Neuronal stem cell (in vitro differentiated cells): ENCODE results near the gene OPN4.

Experiments used
- DNase-seq: peaks from one replicate; pipeline ENCODE4 v3.0.0-alpha.2; 2013; ENCODE audit warnings: low spot score
- H2AFZ ChIP-seq: one replicate; pipeline ENCODE4 v1.6.1; 2013; ENCODE audit warnings: mild to moderate bottlenecking, low read length, inconsistent platforms
- H2AK5ac ChIP-seq: 2 replicates; pipeline ENCODE4 v1.6.1; 2013; ENCODE audit warnings: low read depth, mild to moderate bottlenecking, inconsistent platforms, low read length, moderate library complexity, mixed read lengths
- H2BK120ac ChIP-seq: 2 replicates; pipeline ENCODE4 v1.6.1; 2013; ENCODE audit warnings: low read depth, mild to moderate bottlenecking, inconsistent platforms, low read length, moderate library complexity, mixed read lengths
- H2BK12ac ChIP-seq: one replicate; pipeline ENCODE4 v1.6.1; 2013; ENCODE audit warnings: low read length, inconsistent platforms
- H2BK15ac ChIP-seq: 2 replicates; pipeline ENCODE4 v1.6.1; 2013; ENCODE audit warnings: mild to moderate bottlenecking, low read length, inconsistent platforms, mixed read lengths
- H2BK5ac ChIP-seq: one replicate; pipeline ENCODE4 v1.6.1; 2013; ENCODE audit warnings: inconsistent platforms, mild to moderate bottlenecking, low read length, moderate library complexity
- H3K14ac ChIP-seq: one replicate; pipeline ENCODE4 v1.6.1; 2013; ENCODE audit warnings: low read length, inconsistent platforms
- H3K18ac ChIP-seq: 2 replicates; pipeline ENCODE4 v1.6.1; 2013; ENCODE audit warnings: low read length, inconsistent platforms
- H3K23ac ChIP-seq: 2 replicates; pipeline ENCODE4 v1.6.1; 2013; ENCODE audit warnings: low read depth, mild to moderate bottlenecking, mixed read lengths, low read length, inconsistent platforms; ENCODE audit not compliant: poor library complexity
- H3K27ac ChIP-seq: replicated peaks from 3 replicates; pipeline ENCODE4 v1.5.1; 2013; ENCODE audit warnings: low read length, inconsistent platforms
- H3K27me3 ChIP-seq, 3 experiments: 2 replicates each; pipeline ENCODE4 v1.6.1; 2013; ENCODE audit warnings: low read length in 3 of 3, mild to moderate bottlenecking in 2 of 3, inconsistent platforms in 1 of 3, low read depth in 1 of 3, mixed read lengths in 1 of 3, moderate library complexity in 1 of 3; ENCODE audit not compliant: control insufficient read depth in 3 of 3, insufficient read depth in 3 of 3
- H3K36me3 ChIP-seq, 2 donors: replicated peaks in 1 of 2; 2 replicates each; pipeline ENCODE4 v1.6.1; 2013; ENCODE audit warnings: low read length in 2 of 2; ENCODE audit not compliant: control insufficient read depth in 2 of 2, insufficient read depth in 2 of 2
- H3K4ac ChIP-seq: 2 replicates; pipeline ENCODE4 v1.6.1; 2013; ENCODE audit warnings: inconsistent platforms, mild to moderate bottlenecking, low read length, moderate library complexity
- H3K4me1 ChIP-seq, 2 donors: 1 replicate in 1 of 2; 2 replicates in 1 of 2; pipeline ENCODE4 v1.6.1; 2013; ENCODE audit warnings: low read length in 2 of 2, low read depth in 1 of 2; ENCODE audit not compliant: control insufficient read depth in 2 of 2, insufficient read depth in 1 of 2
- H3K4me2 ChIP-seq: one replicate; pipeline ENCODE4 v1.6.1; 2013; ENCODE audit warnings: mild to moderate bottlenecking, low read length, inconsistent platforms; ENCODE audit not compliant: insufficient read depth, poor library complexity, severe bottlenecking
- H3K4me3 ChIP-seq, 2 donors: 2 replicates each; pipeline ENCODE4 v1.5.1; 2013; ENCODE audit warnings: low read length in 2 of 2, mild to moderate bottlenecking in 2 of 2, inconsistent platforms in 1 of 2, moderate library complexity in 1 of 2
- H3K79me1 ChIP-seq: one replicate; pipeline ENCODE4 v1.6.1; 2013; ENCODE audit warnings: low read depth, mild to moderate bottlenecking, inconsistent platforms, low read length, moderate library complexity
- H3K9ac ChIP-seq: one replicate; pipeline ENCODE4 v1.6.1; 2013; ENCODE audit warnings: mild to moderate bottlenecking, low read depth, low read length, inconsistent platforms; ENCODE audit not compliant: poor library complexity
- H3K9me3 ChIP-seq, 2 donors: replicated peaks in 1 of 2; 2 replicates each; pipeline versions ENCODE3 to v1.6.1; 2013; ENCODE audit warnings: low read length in 2 of 2, mild to moderate bottlenecking in 2 of 2, inconsistent platforms in 1 of 2, low read depth in 1 of 2, mixed read lengths in 1 of 2, moderate library complexity in 1 of 2; ENCODE audit not compliant: control insufficient read depth in 2 of 2, insufficient read depth in 1 of 2
- H4K8ac ChIP-seq: one replicate; pipeline ENCODE4 v1.6.1; 2013; ENCODE audit warnings: low read depth, mild to moderate bottlenecking, inconsistent platforms, low read length, moderate library complexity
- H4K91ac ChIP-seq: one replicate; pipeline ENCODE4 v1.6.1; 2013; ENCODE audit warnings: low read length, low read depth, mild to moderate bottlenecking, inconsistent platforms; ENCODE audit not compliant: poor library complexity
- WGBS, 2 donors: extraction: QIAGEN DNeasy Blood & Tissue Kit; methylation state at CpG; one replicate each; pipeline ENCODE4 v1.1.7; 2013; ENCODE audit warnings: missing lambda C conversion rate in 2 of 2, mixed read lengths in 1 of 2; ENCODE audit not compliant: insufficient read length in 2 of 2, insufficient replicate concordance in 1 of 2; ENCODE audit errors: extremely low coverage in 2 of 2; 5-methylcytosine and 5-hydroxymethylcytosine counted together

OPN4 gene

GRCh38 chr10:86673827-86674581 is 19.7 kb downstream of the OPN4 start:
- Histone ChIP-seq H3K4me2 (no peak overlapping the region), H3K27ac (no peak overlapping the region), H2BK5ac (no peak overlapping the region), H3K9ac (no peak overlapping the region), H3K4me3 (no peak overlapping the region), H3K23ac (no peak overlapping the region), H4K91ac (no peak overlapping the region), H2BK120ac (peak overlapping the region; percentile 17), H2AFZ (no peak overlapping the region), H3K9me3 (no peaks in the 10 kb centered on the region), H3K36me3 (no peaks in the 10 kb centered on the region), H3K4ac (no peak overlapping the region), H2BK12ac (no peak overlapping the region), H4K8ac (no peak overlapping the region), H3K14ac (no peak overlapping the region), H3K18ac (peak overlapping the region; percentile 46), H3K4me1 (peaks cover 16 to 19% of the 10 kb centered on the region in 2 donors), H2BK15ac (peak overlapping the region; percentile 20), H3K27me3 (peaks cover 0 to 75% (median 0%) of the 10 kb centered on the region in 3 experiments), H3K79me1 (no peaks in the 10 kb centered on the region), H2AK5ac (peak overlapping the region; percentile 81)
- no CpG with 5 or more reads among the region's 11 CpGs for WGBS, 2 donors
- no peak for DNase-seq

- Histone ChIP-seq H4K91ac (no peak overlapping the region), H3K9ac (no peak overlapping the region), H3K14ac (no peak overlapping the region), H2AFZ (no peak overlapping the region), H3K27me3 (peaks cover 0 to 73% (median 0%) of the 10 kb centered on the region in 3 experiments), H2BK15ac (peak overlapping the region; percentile 63), H3K23ac (no peak overlapping the region), H3K9me3 (no peaks in the 10 kb centered on the region), H3K4me1 (peaks cover 16 to 19% of the 10 kb centered on the region in 2 donors), H3K79me1 (peaks cover under 1% of the 10 kb centered on the region), H3K18ac (peak overlapping the region; percentile 78), H2BK120ac (no peak overlapping the region), H2BK5ac (no peak overlapping the region), H4K8ac (no peak overlapping the region), H3K27ac (no peak overlapping the region), H3K4me2 (no peak overlapping the region), H2BK12ac (no peak overlapping the region), H3K36me3 (no peaks in the 10 kb centered on the region), H3K4me3 (no peak overlapping the region), H2AK5ac (peak overlapping the region; percentile 30), H3K4ac (no peak overlapping the region)
- DNase-seq: no peak
- no CpG with 5 or more reads among the region's 3 CpGs for WGBS, 2 donors
Measured at GRCh38 chr10:86674912-86675311, 20.6 kb downstream of the OPN4 start.

- H2BK12ac ChIP-seq: no peak overlapping the region
- no peak for DNase-seq
- no peak overlapping the region for H4K8ac ChIP-seq
- no peaks in the 10 kb centered on the region for H3K36me3 ChIP-seq
- no peak overlapping the region for H2BK5ac ChIP-seq
- peaks cover 2% of the 10 kb centered on the region for H3K79me1 ChIP-seq
- H3K27ac ChIP-seq: no peak overlapping the region
- H3K18ac ChIP-seq: no peak overlapping the region
- no peak overlapping the region for H2AFZ ChIP-seq
- no peak overlapping the region for H3K14ac ChIP-seq
- no peak overlapping the region for H3K9ac ChIP-seq
- no peak overlapping the region for H4K91ac ChIP-seq
- H2BK120ac ChIP-seq: no peak overlapping the region
- H3K4me2 ChIP-seq: no peak overlapping the region
- peaks cover 0 to 70% (median 0%) of the 10 kb centered on the region in 3 experiments for H3K27me3 ChIP-seq
- no peak overlapping the region for H3K23ac ChIP-seq
- H3K4me1 ChIP-seq: peaks cover 13 to 17% of the 10 kb centered on the region in 2 donors
- H3K9me3 ChIP-seq: no peaks in the 10 kb centered on the region
- H3K4ac ChIP-seq: no peak overlapping the region
- no peak overlapping the region for H3K4me3 ChIP-seq
- H2BK15ac ChIP-seq: no peak overlapping the region
- H2AK5ac ChIP-seq: no peak overlapping the region
- no CpG with 5 or more reads among the region's 6 CpGs for WGBS, 2 donors
Measured at GRCh38 chr10:86677374-86677773, 23.0 kb downstream of the OPN4 start.

GRCh38 chr10:86678999-86679792 is 24.8 kb downstream of the OPN4 start:
- Histone ChIP-seq H4K8ac (no peak overlapping the region), H3K4me3 (no peak overlapping the region), H3K4me1 (peaks cover 1 to 4% of the 10 kb centered on the region in 2 donors), H3K4ac (no peak overlapping the region), H2AK5ac (no peak overlapping the region), H3K27me3 (peaks cover 0 to 68% (median 0%) of the 10 kb centered on the region in 3 experiments), H2AFZ (no peak overlapping the region), H3K9ac (no peak overlapping the region), H3K9me3 (no peaks in the 10 kb centered on the region), H3K36me3 (no peaks in the 10 kb centered on the region), H3K27ac (no peak overlapping the region), H2BK15ac (no peak overlapping the region), H3K4me2 (no peak overlapping the region), H3K23ac (no peak overlapping the region), H2BK5ac (no peak overlapping the region), H3K18ac (peak overlapping the region; percentile 52), H2BK12ac (no peak overlapping the region), H4K91ac (no peak overlapping the region), H2BK120ac (no peak overlapping the region), H3K14ac (no peak overlapping the region), H3K79me1 (peaks cover 2% of the 10 kb centered on the region)
- DNase-seq: no peak
- WGBS, 2 donors: no CpG with 5 or more reads among the region's 13 CpGs
